Fibroblast of pulmonary artery (primary cell): ENCODE data around the gene JOSD2.

Source experiments
- DNase-seq: peaks from one replicate; pipeline ENCODE4 v3.0.0-alpha.2; 2010; ENCODE audit warnings: low read depth
- H3K4me3 ChIP-seq: replicated peaks from 2 replicates; pipeline ENCODE4 v1.5.1; 2011; ENCODE audit warnings: low read depth, mild to moderate bottlenecking, control low read depth, low read length, moderate library complexity
- TF ChIP-seq, protein P1 (sequence below): IDR thresholded peaks from 2 replicates; pipeline ENCODE4 v1.5.1; 2011; ENCODE audit warnings: mild to moderate bottlenecking, control low read depth, low read length, inconsistent platforms; ENCODE audit errors: missing control alignments

JOSD2 gene

DNA sequence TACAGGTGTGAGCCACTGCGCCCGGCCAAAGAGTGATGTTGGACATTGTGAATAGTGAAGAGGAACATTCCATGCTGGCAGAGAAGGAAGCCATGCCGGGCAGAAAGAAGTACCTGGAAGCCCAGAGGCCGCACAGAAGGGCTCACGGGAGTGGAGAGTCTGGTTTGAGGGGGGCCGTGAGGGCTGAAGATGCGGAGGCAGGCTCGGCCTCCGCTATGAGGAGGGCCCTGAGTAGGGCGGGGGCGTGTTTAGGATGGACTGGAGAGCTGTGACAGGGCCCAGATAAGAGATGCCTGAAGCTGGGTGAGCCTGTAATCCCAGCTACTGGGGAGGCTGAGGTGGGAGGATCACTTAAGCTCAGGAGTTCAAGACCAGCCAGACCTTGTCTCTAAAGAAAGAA lies 1.6 kb downstream of the JOSD2 start:
- H3K4me3 ChIP-seq = no peak overlapping the region
- DNase-seq = no peak
- TF ChIP-seq, protein P1, sequence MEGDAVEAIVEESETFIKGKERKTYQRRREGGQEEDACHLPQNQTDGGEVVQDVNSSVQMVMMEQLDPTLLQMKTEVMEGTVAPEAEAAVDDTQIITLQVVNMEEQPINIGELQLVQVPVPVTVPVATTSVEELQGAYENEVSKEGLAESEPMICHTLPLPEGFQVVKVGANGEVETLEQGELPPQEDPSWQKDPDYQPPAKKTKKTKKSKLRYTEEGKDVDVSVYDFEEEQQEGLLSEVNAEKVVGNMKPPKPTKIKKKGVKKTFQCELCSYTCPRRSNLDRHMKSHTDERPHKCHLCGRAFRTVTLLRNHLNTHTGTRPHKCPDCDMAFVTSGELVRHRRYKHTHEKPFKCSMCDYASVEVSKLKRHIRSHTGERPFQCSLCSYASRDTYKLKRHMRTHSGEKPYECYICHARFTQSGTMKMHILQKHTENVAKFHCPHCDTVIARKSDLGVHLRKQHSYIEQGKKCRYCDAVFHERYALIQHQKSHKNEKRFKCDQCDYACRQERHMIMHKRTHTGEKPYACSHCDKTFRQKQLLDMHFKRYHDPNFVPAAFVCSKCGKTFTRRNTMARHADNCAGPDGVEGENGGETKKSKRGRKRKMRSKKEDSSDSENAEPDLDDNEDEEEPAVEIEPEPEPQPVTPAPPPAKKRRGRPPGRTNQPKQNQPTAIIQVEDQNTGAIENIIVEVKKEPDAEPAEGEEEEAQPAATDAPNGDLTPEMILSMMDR = no peak

- DNase-seq = no peak
- no peak overlapping the region for H3K4me3 ChIP-seq
- TF ChIP-seq, protein P1 = no peak
These were observed 2.2 kb downstream of the JOSD2 start for GRCh38 chr19:50508843-50509190.

DNA sequence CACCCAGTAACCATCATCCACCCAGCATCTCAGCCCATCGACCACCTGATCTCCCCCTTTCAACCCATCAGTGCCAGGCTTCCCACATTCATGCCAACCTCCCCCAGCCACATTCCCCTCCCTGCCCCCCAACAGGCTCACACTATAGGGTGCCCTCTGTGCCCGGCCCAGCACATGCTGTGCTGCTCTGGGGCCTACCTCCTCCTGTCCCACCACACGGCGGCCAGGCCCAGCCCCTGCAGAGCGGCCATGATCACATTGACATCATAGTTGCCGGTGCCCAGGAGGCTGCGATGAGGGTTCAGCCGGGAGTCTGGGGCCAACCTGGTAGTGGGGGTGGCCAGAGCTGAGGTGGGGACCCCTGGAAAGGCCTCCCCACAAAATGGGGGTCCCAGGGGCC lies 3.6 kb downstream of the JOSD2 start:
- TF ChIP-seq, protein P1 = no peak
- H3K4me3 ChIP-seq = no peak overlapping the region
- no peak for DNase-seq

GRCh38 chr19:50506700-50507099 lies 4.3 kb downstream of the JOSD2 start:
- no peak for DNase-seq

GRCh38 chr19:50505856-50506611 lies 5.0 kb downstream of the JOSD2 start:
- no peak overlapping the region for H3K4me3 ChIP-seq
- TF ChIP-seq, protein P1 = no peak
- no peak for DNase-seq

More at GRCh38 chr19:50506700-50507099, 4.3 kb downstream of the JOSD2 start:
- TF ChIP-seq, protein P1 = no peak
- no peak overlapping the region for H3K4me3 ChIP-seq

DNA sequence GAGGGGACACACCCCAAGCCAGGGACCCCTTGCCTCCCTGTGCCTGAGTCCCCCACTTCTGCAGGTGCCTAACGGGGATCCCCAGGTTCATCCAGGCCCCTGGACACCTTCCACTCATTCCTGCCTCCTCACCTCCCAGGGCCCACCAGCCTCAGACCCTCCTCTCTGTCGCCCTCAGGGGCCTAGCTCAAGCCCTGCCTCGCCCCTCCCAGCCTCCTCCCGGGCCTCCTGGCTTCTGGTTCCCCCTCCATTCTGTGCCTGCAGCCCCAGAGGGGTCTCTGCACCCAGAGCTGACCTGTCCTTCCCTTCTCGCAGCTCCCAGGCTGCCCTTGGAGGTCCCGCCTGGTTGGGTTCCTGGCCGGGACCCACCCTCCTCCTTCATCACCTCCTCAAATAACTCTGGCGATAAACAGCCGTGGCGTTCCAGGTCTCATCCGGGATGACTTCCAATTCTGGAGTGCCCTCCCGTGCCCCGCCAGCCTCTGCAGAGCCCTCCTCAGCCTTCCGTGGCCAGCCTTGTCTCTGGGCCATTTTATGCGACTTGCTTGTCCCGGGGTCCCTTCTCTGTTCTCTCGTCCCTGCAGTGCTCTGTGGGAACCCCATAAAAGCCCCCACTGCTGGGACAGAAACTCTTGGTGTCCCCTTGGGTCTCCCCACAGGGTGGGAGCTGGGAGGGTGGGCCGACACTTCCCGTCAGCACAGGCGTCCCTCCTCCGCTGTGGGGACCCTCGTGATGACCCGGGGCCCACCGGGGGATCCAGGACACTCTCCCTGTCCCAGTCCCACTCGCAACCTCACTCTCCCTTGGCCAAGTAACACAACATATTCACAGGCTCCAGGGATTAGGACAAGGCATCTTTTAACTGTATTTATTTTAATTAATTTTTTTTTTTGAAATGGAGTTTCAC lies 9.2 kb downstream of the JOSD2 start:
- TF ChIP-seq, protein P1 = no peak
- DNase-seq = no peak

DNA sequence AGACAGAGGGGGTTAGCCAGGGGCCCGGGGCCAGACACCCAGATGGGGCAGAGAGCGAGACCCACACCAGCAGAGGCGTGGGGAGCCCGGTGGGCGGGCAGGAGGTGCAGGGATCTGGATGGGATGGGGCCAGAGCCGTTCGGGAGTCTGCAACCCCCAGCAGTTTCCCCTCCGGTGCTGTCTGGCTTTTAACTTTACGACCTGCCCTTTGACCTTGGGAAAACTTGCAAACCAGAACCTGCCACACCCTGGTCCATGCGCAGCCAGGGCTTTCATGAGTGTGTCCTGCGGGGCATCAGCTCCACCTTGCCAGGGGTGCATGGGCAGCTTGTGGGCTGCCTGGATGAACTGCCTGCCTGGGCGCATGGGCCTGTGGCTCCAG lies 9.8 kb downstream of the JOSD2 start:
- no peak for DNase-seq
- TF ChIP-seq, protein P1 = no peak
- no peak overlapping the region for H3K4me3 ChIP-seq

More for the DNA sequence above, 9.2 kb downstream of the JOSD2 start:
- no peak overlapping the region for H3K4me3 ChIP-seq
